B cell (primary cell): ENCODE data around the gene SHISA8. TPM values are rescaled to one million over a fixed set of nuclear protein-coding genes. Genes with fewer than 3 reads are reported as not detected.
A peak's percentile ranks its signal among the peaks of the same experiment; 100 is the strongest.

Experiments used
- ATAC-seq: fragments of 200-7000 bp; cut with Tn5 transposase; one replicate; pipeline ENCODE4 v1.10.0; 2021; ENCODE audit warnings: low read depth, mild to moderate bottlenecking, moderate number of reproducible peaks, moderate library complexity
- CTCF ChIA-PET: fragments of 350-600 bp; sonication (Branson Sonifier 250); formaldehyde crosslinking; loops from one replicate; lab custom pipeline; 2021; ENCODE audit warnings: antibody characterized with exemption, inconsistent platforms; lab: Charles Lee
- POLR2A ChIA-PET: fragments of 350-600 bp; sonication (Branson Sonifier 250); formaldehyde crosslinking; loops from one replicate; lab custom pipeline; 2021; ENCODE audit warnings: antibody characterized with exemption; lab: Charles Lee
- DNase-seq: peaks from one replicate; pipeline ENCODE4 v3.0.0; 2013
- H2AFZ ChIP-seq: 2 replicates; pipeline ENCODE4 v1.6.1; 2012; ENCODE audit warnings: mild to moderate bottlenecking, low read depth, low read length; ENCODE audit not compliant: insufficient read depth, poor library complexity, severe bottlenecking
- H3K27ac ChIP-seq, 2 donors: 1 replicate in 1 of 2; 2 replicates in 1 of 2; pipeline ENCODE4 v1.5.1; 2012 to 2013; ENCODE audit warnings: low read length in 2 of 2, mild to moderate bottlenecking in 2 of 2, moderate library complexity in 1 of 2
- H3K27me3 ChIP-seq, 4 experiments: fragments of 200-600 bp in 1 of 4; sonication (generic) in 1 of 4; replicated peaks in 1 of 4; 1 replicate in 2 of 4; 2 replicates in 2 of 4; pipeline versions ENCODE4 v1.6.1 to v1.7.0; 2013 to 2016; ENCODE audit warnings: low read length in 3 of 4, mild to moderate bottlenecking in 2 of 4, mixed read lengths in 1 of 4, moderate library complexity in 1 of 4; ENCODE audit not compliant: insufficient read depth in 4 of 4, control insufficient read depth in 3 of 4; ENCODE audit errors: control extremely low read depth in 1 of 4
- H3K36me3 ChIP-seq, 2 experiments: replicated peaks in 1 of 2; 1 replicate in 1 of 2; 2 replicates in 1 of 2; pipeline versions ENCODE4 v1.6.1 to v1.7.1; 2013; ENCODE audit warnings: low read length in 1 of 2; ENCODE audit not compliant: insufficient read depth in 2 of 2, control insufficient read depth in 1 of 2; ENCODE audit errors: control extremely low read depth in 1 of 2, extremely low read depth in 1 of 2
- H3K4me1 ChIP-seq, 2 donors: fragments of 200-600 bp in 1 of 2; sonication (generic) in 1 of 2; 1 replicate in 1 of 2; 2 replicates in 1 of 2; pipeline versions ENCODE4 v1.5.1 to v1.6.1; 2013 to 2017; ENCODE audit warnings: low read length in 2 of 2; ENCODE audit not compliant: control insufficient read depth in 2 of 2, insufficient read depth in 2 of 2
- H3K4me2 ChIP-seq: replicated peaks from 2 replicates; pipeline ENCODE3; 2012; ENCODE audit warnings: mild to moderate bottlenecking, low read depth, low read length; ENCODE audit not compliant: poor library complexity, severe bottlenecking
- H3K4me3 ChIP-seq, 5 experiments: fragments of 200-600 bp in 1 of 5; sonication (generic) in 1 of 5; 1 replicate in 3 of 5; 2 replicates in 2 of 5; pipeline versions ENCODE4 v1.5.1 to v1.7.0; 2011 to 2016; ENCODE audit warnings: low read length in 4 of 5, mild to moderate bottlenecking in 4 of 5, low read depth in 2 of 5, control low read depth in 1 of 5, moderate library complexity in 1 of 5; ENCODE audit not compliant: insufficient read depth in 1 of 5; ENCODE audit errors: control extremely low read depth in 1 of 5, extremely low read depth in 1 of 5
- H3K79me2 ChIP-seq: fragments of 200-600 bp; sonication (generic); one replicate; pipeline ENCODE4 v1.6.0; 2016; ENCODE audit warnings: low read length; ENCODE audit not compliant: control insufficient read depth, insufficient read depth
- H3K9ac ChIP-seq: fragments of 200-600 bp; sonication (generic); 2 replicates; pipeline ENCODE4 v1.6.1; 2017; ENCODE audit warnings: mild to moderate bottlenecking, low read length, moderate library complexity
- H3K9me3 ChIP-seq, 3 donors: one replicate each; pipeline versions ENCODE4 v1.6.1 to v1.7.1; 2013; ENCODE audit warnings: low read length in 2 of 3; ENCODE audit not compliant: control insufficient read depth in 2 of 3, insufficient read depth in 1 of 3; ENCODE audit errors: control extremely low read depth in 1 of 3
- H4K20me1 ChIP-seq: 2 replicates; pipeline ENCODE4 v1.6.0; 2012; ENCODE audit warnings: mild to moderate bottlenecking, low read length; ENCODE audit not compliant: insufficient read depth, control insufficient read depth, poor library complexity, severe bottlenecking
- H3K27ac Mint-ChIP-seq: one replicate; pipeline ENCODE4 v1.8.0; 2021; ENCODE audit warnings: mixed read lengths
- H3K27me3 Mint-ChIP-seq: one replicate; pipeline ENCODE4 v1.8.0; 2021; ENCODE audit warnings: mixed read lengths
- H3K4me1 Mint-ChIP-seq: one replicate; pipeline ENCODE4 v1.8.0; 2021; ENCODE audit warnings: mixed read lengths
- H3K4me3 Mint-ChIP-seq: one replicate; pipeline ENCODE4 v1.8.0; 2021; ENCODE audit warnings: mixed read lengths
- H3K9me3 Mint-ChIP-seq: one replicate; pipeline ENCODE4 v1.8.0; 2022; ENCODE audit warnings: mixed read lengths; ENCODE audit not compliant: insufficient read depth
- CTCF ChIP-seq: fragments of 200-600 bp; IDR thresholded peaks from one replicate; pipeline ENCODE4 v1.8.0; 2022; ENCODE audit warnings: antibody characterized with exemption, mild to moderate bottlenecking
- EZH2 ChIP-seq: IDR thresholded peaks from 2 replicates; pipeline ENCODE4 v1.6.1; 2012; ENCODE audit warnings: borderline replicate concordance, low read depth, mild to moderate bottlenecking, moderate library complexity, low read length; ENCODE audit not compliant: insufficient read depth, poor library complexity, severe bottlenecking
- WGBS: methylation state at CpG from one replicate; pipeline ENCODE4 v1.1.5; 2013; ENCODE audit warnings: missing lambda C conversion rate; ENCODE audit not compliant: insufficient coverage; 5-methylcytosine and 5-hydroxymethylcytosine counted together
- intact Hi-C: fragments of 100-400 bp; cut with micrococcal nuclease; formaldehyde crosslinking; loops from one replicate; pipeline ENCODE4 v1.10.0; 2022
- polyA plus RNA-seq: library from polyadenylated mRNA; depleted of rRNA; stranded (reverse); fragments of >200 nt; gene quantifications from 2 replicates; pipeline ENCODE4 v1.2.3, GENCODE V29; 2012
- total RNA-seq, 2 donors: library from RNA; stranded (reverse); fragments of 120-200 nt in 1 of 2; gene quantifications; 1 replicate in 1 of 2; 2 replicates in 1 of 2; pipeline versions ENCODE4 v1.2.3 to v1.2.4, GENCODE V29; 2013 to 2022

The SHISA8 gene
- total and polyA plus RNA-seq, 2 donors (not counting 1 experiment from before 2014, with no cell fraction given) = 22.4 to 46.5 TPM

- peaks cover 3% of the 10 kb centered on the region for H3K27me3 Mint-ChIP-seq
- ATAC-seq = no peak
- peaks cover 77 to 80% of the 10 kb centered on the region in 2 donors for H3K4me1 ChIP-seq
Measured at GRCh38 chr22:41917903-41918791, 3.3 kb upstream of the SHISA8 start.

More at GRCh38 chr22:41917903-41918791, 3.3 kb upstream of the SHISA8 start:
- no peaks in the 10 kb centered on the region for H3K9me3 Mint-ChIP-seq
- H3K27ac Mint-ChIP-seq = peak overlapping the region; percentile 97
- H2AFZ ChIP-seq = no peak overlapping the region
- peak overlapping the region; percentile 90 for H3K4me3 Mint-ChIP-seq
- H4K20me1 ChIP-seq = peaks cover 39% of the 10 kb centered on the region
- H3K79me2 ChIP-seq = peaks cover 51% of the 10 kb centered on the region
- peak overlapping the region; percentile 89 to 93 for H3K27ac ChIP-seq
- ChIA-PET POLR2A (interaction anchor here (0.6 to 16.8 kb wide), 6 partner anchors 8 to 266 kb away, joined by 3 to 960 read pairs (median 4); partner anchors contain the start of gene TNFRSF13C), CTCF (interaction anchor here (2.4 to 17.9 kb wide), 2 partner anchors 8 to 20 kb away, joined by 9 to 499 read pairs; partner anchors contain the start of gene TNFRSF13C)
- H3K9me3 ChIP-seq = peaks cover 0 to 11% (median 0%) of the 10 kb centered on the region in 3 donors
- intact Hi-C loops = loop anchor here (2.0 kb wide), 1 partner anchor 85 kb away; the partner anchor contains the start of gene SREBF2
- H3K36me3 ChIP-seq = peaks cover 0 to 9% of the 10 kb centered on the region in 2 experiments
- TF ChIP-seq EZH2 (no peak), CTCF (no peak)
- peaks cover 0 to 15% (median 7%) of the 10 kb centered on the region in 4 experiments for H3K27me3 ChIP-seq
- DNase-seq = peak; percentile 81
- H3K9ac ChIP-seq = no peak overlapping the region
- WGBS = 49% methylated on average over 19 of the region's 23 CpGs
- H3K4me2 ChIP-seq = peak overlapping the region; percentile 92
- H3K4me3 ChIP-seq = peak overlapping the region in 1 of 5 experiments; percentile 50
- H3K4me1 Mint-ChIP-seq = peaks cover 74% of the 10 kb centered on the region
